B cell (primary cell): Measurements from ENCODE around the gene PYCARD.

Experiments used
- CTCF ChIP-seq: fragments of 200-600 bp; IDR thresholded peaks from one replicate; pipeline ENCODE4 v1.8.0; 2022; ENCODE audit warnings: antibody characterized with exemption, mild to moderate bottlenecking
- EZH2 ChIP-seq: IDR thresholded peaks from 2 replicates; pipeline ENCODE4 v1.6.1; 2012; ENCODE audit warnings: borderline replicate concordance, low read depth, mild to moderate bottlenecking, moderate library complexity, low read length; ENCODE audit not compliant: insufficient read depth, poor library complexity, severe bottlenecking

GRCh38 chr16:31242206-31242605 is 39.6 kb upstream of the PYCARD start:
- TF ChIP-seq EZH2 (no peak), CTCF (no peak)
